ENCODE data around the gene MYO5C.
A peak's percentile ranks its signal among the peaks of the same experiment; 100 is the strongest.
"Not testable (repeated sequence)": the region's sequence is repeated elsewhere in the genome, so short reads cannot be mapped to it uniquely, and the experiment has no call there.

Gene MYO5C

DNA sequence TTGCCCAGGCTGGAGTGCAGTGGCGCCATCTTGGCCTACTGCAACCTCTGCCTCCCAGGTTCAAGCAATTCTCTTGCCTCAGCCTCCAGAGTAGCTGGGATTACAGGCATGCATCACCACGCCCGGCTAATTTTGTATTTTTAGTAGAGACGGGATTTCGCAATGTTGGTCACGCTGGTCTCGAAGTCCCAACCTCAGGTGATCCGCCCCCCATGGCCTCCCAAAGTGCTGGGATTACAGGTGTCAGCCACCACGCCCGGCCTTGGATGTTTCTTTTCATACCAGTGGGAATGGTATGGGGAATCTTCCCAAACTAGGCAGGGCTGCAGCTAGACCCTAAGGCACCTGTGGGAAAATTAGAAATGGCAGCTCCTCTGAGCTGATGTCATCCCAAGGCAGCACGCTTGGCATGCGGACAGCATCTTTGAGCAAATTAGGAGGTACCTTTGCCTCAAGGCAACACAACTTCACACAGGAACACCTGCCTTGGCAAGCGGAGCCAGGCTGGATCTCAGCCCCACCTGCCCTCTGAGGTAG is 56.5 kb downstream of the MYO5C start:
- DNase-seq = not testable (repeated sequence)

DNA sequence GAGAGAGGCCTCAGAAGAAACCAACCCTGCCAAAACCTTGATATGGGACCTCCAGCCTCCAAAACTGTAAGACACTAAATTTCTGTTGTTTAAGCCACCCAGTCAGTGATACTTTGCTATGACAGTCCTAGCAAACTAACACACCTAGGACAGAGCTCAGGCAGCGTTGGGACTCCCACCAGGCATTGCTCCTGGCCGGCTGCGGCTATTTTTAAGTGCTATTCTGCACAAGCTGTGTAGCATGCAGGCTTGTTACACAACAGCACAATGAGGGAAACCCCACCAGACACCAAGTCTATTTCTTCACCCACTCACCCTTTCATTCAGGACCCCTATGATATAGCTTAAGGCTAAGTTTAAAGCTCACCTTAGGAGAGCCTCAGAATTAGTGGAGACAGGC is 57.5 kb downstream of the MYO5C start:
- no peak for DNase-seq

DNA sequence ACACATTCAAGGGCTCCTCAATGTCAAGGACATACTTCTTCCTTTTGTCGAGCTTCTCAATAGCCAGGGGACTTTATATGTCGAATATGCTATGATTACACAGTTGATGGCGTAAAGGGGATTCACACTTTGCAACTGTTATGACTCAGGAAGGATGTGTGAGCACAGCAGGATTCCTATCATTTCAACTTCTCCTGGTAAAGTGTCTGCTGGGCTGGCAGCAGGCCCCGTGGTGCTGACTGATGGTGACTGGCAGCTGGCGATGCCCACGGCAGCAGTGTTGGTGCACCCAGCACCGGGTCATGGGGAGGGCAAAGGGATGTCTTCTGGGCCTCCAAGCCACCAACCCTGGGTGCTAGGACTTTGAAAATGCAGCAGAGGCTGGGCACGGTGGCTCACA is 59.6 kb downstream of the MYO5C start:
- DNase-seq = no peak

DNA sequence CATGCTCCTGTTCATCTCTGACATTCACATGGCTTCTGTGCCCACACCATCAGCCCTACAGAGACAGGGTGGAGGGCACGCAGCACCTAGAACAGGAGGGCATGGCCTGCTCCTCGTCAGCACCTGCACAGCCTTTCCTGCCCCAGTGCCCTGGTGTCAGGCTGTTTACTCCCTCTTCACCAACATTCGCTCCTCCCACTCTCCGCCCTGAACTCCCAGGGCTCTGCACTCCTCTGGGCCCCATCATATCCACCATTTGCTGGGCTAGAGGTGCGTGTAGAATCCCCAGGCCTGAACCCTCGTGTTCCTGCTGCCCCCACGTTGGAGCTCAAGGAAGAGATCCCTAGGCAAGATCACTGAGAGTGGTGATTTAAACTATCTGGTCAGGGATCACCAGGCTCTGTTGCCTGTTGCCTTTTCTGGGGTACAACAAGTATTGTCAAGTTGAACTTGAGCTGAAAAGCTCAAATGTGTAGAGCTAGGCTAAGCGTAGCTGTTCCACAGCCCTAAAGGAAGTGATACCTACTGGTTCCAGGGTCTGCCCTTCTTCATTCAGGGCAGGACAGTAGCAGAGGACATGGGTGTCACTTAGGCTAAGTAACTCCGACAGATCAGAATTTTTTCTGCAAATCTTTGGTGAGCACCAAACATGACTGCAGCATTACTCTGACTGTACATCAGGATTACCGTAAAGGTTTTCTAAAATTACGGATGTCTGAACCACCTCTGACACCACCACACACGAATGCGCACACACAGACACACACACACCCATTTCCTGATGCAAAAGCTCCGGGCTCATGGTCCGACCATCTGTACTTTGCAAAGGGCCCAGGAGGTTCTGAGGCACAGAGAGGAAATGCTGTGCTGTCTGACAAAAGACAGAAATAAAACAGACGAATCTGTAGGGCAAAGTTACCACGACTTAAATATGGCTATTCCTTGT is 60.7 kb downstream of the MYO5C start:
- no peak for DNase-seq

DNA sequence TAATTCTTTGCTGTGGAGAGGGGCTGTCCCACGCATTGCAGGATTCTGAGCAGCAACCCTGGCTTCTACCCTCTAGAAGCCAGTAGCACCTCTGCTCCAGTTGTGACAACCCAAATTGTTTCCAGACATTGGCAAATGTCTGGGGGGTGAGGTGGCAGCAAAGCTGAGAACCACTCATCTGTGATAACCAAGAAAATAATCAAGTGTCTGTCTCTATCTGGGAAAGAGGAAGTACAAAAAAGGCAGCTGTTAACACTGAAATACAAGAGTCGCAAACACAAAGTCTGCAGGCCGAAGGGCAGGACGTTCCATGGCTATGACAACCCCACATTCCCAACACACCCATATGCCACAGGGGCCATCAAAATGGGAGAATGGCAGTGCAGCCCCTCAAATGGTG is 62.2 kb downstream of the MYO5C start:
- no peak for DNase-seq

DNA sequence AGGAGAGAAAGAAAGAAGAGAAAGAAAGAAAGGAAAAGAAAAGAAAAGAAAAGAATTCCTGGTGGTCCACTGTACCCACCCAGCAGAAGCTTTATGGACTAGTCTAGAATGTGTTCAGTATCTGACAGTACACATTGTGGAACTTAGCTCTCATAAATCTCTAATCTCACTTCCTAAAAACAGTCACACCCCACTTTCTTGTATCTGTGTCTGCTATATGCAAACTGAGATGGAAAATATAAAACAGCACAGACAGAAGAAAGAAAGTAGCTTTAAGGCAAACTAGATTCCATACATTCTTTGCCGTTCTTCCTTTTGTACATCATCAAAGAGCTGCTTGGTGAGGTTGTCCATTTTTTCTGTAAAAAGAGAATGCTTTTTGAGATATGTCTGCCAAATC is 63.3 kb downstream of the MYO5C start:
- no peak for DNase-seq

DNA sequence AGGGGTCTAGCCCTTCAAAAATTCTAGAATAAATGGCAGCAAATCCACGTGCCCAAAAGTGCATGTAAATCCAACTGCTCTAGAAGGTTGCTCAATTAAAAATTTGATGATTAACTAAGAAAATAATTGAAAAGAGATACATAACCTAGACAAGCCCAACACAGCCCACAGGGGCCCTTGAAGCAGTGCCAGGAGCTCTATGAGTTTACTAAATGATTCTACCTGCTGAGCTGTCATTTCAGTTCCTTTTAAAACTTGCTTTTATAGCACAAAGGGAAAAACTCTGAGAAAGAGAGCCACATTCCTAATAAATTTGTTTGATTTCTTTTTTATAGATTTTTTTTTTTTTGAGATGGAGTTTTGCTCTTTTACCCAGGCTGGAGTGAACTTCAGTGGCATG is 65.5 kb downstream of the MYO5C start:
- no peak for DNase-seq

DNA sequence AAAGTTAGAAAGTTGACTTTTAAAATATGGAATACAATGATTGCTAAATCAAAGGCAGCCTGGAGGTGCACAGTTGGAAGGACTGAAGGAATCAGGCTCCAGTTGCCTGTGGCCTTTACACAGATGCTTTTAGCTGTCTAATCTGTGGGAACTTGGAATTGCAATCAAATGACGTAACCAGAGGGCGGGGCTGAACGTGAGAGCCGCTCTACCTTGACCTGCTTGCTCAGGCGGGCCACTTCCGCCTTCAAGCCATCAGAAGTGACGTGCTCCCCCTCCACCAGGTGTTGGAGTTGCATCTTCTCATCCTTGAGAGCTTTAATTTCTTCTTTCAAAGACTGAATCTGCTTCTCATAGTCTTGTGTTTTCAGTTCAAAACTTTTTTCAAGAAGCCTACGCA is 66.7 kb downstream of the MYO5C start:
- peak; percentile 56 for DNase-seq

DNA sequence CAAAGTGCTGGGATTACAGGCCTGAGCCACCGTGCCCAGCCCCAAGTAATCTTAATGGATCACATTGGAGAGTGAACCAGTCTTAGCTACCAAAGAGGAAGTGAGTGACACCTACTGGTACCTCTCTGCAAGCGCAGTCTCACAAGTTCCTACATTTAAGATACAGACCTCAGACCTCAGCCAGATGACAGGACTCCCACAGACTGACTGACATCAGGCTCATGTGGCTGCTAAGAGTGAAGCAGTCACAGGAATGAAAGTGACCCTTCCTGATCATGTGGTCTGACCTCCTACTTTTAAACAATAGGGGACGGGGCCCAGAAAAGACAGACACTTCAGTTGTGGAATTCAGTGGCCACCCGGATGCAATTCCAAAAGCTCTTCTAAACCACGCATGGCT is 68.1 kb downstream of the MYO5C start:
- peak; percentile 94 for DNase-seq

DNA sequence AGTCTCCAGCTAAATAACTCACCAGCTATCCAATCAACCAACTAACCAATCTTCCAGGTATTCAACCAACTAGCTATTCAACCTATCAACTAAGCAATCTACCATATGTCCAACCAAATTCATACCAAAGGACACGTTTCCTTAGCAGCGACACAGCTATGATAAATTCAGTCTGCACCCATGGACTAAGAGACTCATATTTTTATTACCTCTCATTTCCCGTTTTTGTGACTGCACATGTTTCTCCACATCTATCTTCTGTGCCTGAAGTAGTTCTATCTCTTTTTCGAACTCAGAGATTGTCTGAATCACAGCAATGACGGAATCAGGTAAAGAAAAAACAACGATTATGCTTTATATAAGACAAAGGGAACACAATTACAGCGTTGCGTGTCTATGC is 70.4 kb downstream of the MYO5C start:
- no peak for DNase-seq

DNA sequence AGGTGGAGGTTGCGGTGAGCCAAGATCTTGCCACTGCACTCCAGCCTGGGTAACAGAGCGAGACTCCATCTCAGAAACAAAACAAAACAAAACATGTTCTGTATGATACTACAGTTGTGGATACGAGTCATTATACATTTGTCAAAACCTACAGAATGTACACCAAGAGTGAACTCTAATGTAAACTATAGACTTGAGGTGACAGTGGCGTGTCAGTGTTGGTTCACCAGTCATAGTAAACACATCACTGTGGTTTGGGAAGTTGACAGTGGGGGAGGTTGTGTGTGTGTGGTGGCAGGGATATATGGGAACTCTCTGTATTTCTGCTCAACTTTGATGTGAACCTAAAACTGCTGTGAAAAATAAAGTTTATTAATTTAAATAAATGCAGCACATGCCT is 71.4 kb downstream of the MYO5C start:
- DNase-seq = no peak

DNA sequence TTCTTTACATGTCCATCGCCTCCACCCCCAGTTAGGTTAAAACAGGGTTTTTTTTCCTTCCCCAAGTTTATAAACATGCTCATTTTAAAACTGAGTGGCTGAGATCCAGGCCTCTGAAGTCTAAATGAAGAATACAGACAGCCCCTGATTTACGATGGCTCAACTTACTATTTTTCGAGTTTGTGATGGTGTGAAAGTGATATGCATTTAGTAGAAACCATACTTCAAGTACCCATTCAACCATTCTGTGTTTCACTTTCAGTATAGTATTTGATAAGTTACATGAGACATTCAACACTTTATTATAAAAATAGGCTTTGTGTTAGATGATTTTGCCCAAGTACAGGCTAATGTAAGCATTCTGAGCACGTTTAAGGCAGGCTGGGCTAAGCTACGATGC is 73.9 kb downstream of the MYO5C start:
- DNase-seq = no peak

DNA sequence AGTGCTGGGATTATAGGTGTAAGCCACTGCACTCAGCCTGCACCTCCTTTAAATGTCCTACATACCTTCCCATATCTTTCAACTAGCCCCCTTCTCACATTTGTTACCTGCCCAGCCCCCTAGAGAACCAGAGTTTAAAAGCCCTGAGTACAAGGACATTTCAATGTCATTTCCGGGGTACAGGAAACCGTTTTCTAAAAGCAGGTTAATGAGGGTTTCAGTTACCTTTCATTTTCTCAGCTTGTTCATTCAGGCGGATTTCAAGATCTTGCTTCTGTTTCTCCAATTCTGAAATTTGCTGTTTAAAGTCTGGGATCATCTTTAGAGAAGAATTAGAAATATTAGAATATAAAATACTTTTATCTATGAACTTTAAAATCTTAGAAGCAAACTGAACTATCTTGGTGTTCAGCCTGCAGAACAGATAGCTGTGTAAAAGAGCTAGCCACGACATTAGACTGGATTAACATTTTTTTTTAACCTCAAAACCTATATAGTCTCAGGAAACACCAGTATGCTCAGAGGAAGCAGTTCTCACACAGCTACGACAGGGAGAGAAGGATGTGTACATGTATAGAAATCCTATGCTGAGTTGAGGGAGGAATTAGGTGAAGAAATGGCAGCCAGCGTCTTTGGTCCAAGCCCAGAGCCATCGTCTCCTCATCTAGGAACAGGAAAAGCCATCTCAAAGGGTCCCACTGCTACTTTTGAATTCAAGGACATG is 74.5 kb downstream of the MYO5C start:
- no peak for DNase-seq

DNA sequence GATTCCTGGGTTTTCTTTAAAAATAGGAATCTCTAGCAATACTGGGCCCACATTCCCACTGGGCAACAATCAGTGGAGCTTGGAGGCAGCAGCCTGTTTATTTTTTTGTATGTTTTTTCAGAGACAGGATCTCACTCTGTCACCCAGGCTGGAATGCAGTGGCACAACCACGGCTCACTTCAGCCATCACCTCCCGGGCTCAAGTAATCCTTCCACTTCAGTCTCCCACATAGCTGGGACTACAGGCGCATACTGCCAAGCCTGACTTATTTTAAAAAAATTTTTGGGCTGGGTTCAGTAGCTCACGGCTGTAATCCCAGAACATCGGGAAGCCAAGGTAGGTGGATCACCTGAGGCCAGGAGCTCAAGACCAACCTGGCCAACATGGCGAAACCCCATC is 75.4 kb downstream of the MYO5C start:
- DNase-seq = no peak

DNA sequence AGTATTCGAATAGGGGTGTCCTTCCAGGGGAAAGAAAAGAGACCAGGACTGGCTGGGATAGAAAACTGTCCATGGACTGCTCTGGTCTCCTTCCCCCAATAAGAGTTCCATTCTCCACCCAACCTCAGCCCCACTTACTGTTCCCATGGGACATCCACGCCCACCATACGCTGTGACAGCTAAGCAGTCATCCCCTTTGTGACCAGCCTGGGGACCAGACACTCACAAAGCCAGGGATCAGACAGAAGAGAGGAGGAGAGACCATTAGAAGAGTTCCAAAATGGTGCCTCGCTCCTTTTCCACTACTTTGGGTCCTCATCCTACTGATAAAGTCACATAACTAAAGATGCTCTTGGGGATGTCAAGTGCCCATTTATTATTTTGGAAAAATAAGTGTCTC is 76.8 kb downstream of the MYO5C start:
- no peak for DNase-seq

DNA sequence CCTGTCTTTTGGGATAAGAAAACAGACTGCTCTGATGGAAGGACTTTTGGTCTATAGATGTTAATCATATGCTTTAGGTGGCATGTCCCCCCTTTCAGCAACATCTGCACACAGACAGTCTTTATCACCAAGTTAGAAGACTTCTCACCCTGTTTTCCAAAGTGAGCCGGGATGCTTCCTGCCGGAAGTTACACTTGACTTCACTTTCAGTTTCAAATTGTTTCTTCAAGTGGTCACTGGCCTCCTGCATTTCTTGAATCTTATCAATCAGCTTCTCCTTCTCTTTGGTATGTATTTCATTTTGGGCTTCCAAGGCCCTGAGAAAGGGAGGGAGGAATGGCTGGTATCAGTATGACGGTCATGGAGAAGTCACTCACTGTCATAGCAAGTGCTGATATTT is 77.2 kb downstream of the MYO5C start:
- no peak for DNase-seq

DNA sequence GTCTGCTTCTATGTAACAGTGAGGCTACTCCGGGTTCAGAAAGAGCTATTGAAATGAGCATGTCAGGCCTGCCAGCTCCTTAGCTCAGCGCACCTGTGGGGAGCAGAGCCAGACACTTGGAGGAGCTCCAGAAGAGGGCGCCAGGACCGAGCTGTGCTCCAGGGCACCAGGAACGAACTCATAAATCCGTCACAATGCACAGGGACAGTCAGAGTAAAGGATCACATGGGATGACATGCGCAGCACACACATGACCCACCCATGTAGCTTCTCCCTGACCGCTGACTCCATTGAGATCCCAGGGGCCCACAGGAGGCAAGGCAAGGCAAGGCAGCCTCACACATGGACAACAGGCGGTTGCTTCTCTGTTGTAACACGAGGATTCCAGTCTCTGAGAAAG is 78.4 kb downstream of the MYO5C start:
- DNase-seq = peak; percentile 52

DNA sequence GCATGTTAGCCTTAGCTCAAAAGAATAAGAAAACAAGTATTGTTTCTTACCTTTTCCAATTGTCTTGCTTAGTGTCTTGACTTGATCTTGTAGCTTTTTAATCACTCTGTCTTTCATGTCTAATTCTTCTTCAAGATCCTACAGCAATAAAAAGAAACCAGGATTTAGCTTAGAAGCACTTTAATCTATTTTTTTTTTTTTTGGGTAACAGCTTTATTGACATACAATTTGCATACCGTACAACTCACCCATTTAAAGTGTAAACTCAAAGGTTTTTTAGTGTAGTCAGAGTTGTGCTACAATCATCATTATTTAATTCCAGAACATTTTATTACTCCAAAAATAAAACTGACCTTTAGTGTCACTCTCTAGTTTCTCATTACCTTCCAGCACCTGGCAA is 81.1 kb downstream of the MYO5C start:
- DNase-seq = no peak

DNA sequence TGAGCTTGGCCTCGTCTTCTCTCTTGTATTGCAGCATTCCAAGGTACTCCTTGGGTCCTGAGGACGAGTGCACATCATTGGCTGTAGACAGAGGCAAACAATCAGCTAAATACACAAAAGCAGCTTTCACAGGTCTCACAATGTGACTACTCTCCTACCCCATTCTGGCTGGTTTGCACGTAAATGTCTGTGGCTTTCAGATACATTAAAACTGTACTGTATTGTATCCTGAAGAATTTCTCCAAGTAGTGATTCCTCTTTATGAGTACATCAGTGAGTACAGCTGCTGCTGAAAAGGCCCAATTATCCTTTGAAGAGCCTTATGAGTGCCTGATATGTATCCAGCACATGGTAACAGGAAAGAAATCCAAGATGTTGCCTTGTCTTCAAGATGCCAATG is 82.4 kb downstream of the MYO5C start:
- DNase-seq = no peak

DNA sequence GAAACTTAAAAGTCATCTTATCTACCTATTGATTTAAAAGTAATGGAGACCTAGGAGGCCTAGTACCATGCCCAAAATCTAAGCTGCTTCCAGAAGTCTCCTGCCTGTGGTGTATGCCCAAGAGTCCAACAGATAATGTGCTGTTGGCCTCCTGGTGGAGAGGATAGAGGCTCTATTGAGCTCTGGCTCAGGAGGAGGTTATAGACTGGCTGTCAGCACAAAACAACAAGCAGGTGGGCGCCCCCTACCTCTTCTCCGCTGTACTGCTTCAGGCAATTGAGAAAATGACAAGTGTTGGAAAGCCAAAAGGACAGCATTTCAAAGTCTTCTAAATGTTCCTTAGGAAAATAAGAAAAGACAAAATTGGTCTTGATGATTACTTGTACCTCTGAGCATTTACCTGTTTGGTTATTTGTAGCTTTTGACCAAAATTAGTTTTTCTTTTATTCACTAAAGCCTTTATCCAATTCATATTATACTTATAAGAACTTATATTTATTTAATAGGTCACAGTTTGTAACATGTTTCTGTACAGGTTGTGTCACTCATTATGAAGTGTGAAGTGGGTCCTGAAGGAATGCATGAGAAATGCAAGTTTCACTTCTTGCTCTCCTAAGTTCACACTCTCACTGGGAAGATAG is 87.2 kb downstream of the MYO5C start:
- peak; percentile 88 for DNase-seq

DNA sequence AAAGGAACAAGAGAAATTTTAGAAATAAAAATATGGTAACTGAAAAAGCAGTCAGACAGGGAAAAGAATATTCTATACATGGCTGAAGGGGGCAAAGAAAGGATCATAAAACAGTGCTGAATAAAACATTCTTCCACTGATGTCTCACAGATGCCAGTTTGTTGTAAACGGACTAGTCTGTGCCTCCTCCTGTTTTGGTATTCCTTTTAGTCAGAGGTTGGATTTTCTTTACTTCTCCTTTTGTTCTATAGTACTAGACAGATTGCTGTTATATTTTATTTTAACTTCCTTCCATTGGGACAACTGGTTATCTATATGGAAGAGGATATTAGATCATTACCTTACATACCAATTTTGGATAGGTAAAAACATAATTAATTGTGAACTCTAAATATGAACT is 88.4 kb downstream of the MYO5C start:
- no peak for DNase-seq

DNA sequence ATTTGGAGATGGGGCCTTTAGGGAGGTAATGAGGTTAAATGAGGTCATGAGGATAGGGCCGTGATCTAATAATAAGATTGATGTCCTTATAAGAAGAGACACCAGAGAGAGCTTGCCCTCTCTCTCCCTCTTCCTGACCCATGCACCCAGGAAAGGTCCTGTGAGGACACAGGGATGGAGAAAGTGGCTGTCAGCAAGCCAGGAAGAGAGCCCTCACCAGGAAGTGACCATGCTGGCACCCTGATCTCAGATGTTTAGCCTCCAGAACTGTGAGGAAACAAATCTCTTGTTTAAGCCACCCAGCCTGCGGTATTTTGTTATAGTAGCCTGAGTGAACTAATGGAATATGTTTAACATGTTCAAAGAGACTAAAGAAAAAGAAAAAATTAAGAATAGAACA is 89.2 kb downstream of the MYO5C start:
- peak; percentile 91 for DNase-seq

DNA sequence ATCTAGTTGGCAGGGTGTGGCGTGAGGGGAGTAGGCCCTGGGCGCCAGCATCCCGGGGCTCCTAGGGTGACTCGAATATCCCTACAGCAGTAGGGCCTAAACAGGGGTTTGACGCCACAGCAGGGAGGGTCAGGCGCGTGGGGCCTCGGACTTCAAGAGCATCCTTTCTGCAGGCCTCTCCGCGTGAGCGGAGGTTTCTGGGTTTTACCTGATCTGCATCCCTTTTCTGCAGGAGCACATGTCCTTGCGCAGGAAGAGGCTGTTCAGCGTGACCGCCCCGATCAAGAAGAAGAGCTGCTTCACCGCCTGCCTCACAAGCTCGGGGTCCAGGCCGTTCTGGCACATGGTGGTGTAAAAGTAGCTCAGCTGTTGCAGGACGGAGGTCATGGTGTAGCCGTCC is 90.9 kb downstream of the MYO5C start:
- DNase-seq = no peak

Data from NCI-H82 (cell line).